T follicular helper cell (primary cell): ENCODE results near the gene FOXA2.

Experiments
- DNase-seq: peaks from one replicate; pipeline ENCODE4 v3.0.0-alpha.2; 2020; ENCODE audit warnings: low read depth

Gene FOXA2

DNA sequence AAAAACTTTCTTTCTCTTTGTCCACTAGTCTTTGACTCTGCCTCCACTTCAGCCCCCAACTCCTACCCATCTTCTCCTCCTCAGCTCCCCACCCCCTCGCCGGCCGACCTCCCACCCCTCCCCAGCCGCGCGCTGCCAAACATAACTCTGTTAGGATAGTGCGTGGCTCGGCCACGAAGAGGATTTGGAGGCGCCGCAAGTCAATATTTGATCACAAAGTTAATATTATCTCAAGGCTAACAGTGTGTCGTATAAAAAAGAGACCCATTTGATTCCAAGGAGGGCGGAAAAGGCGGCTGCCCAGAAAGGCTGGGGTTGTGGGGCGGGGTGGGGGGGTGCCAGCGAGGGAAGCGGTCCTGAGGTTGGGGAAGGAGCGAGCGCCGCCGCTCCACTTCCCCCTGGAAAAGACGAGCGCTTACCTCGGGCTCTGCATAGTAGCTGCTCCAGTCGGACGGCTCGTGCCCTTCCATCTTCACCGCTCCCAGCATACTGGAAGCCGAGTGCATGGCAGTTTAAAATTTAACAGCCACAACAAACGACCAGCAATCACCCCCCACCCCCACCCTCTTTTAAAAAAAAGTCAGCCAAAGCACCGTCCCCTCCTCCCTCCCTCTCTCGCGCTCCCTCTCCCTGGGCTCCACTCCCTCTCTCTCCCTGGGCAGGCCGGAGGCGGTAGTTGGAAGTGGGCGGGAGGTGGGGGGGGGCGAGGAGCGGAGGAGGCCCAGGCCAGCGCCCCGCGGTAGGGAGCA, 425 bp downstream of the FOXA2 start:
- no peak for DNase-seq

- DNase-seq = no peak
These were observed 1.2 kb downstream of the FOXA2 start for GRCh38 chr20:22582964-22583772.

- no peak for DNase-seq
These were observed 1.9 kb downstream of the FOXA2 start for GRCh38 chr20:22582386-22582963.

DNA sequence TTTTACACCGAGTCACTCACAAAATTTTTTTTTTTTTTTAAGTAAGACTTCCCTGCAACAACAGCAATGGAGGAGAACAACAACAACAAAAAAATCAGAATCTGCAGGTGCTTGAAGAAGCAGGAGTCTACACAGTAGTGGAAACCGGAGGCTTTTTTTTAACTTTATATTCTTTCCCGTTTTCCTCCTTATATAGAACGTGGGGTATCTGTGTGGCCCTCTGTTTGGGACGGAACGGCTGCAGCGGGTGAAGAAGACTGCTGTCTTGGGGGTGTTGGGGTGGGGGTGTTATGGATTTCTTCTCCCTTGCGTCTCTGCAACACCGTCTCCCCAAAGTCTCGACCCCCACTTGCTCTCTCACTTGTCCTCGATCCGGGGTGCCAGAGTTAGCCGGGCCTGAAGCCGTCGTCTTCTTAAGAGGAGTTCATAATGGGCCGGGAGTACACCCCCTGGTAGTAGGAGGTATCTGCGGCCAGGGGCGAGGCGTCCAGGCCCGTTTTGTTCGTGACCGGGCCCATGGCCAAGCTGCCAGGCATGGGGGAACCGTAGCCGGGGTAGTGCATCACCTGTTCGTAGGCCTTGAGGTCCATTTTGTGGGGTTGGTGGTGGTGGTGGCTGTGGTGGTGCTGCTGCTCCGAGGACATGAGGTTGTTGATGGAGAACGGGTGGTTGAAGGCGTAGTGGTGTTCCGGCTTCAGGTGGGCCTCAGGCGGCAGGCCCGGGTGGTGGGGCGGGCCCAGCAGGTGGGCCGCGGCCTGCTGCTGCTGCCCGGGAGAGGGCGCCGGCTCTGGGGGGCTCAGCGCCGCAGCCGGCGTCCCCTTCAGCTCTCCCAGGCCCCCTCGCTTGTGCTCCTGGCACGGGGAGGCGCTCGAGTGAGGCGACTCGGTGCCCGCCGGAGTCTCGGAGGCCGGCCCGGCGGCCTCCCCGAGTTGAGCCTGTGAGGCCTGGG, 2.7 kb downstream of the FOXA2 start:
- no peak for DNase-seq

DNA sequence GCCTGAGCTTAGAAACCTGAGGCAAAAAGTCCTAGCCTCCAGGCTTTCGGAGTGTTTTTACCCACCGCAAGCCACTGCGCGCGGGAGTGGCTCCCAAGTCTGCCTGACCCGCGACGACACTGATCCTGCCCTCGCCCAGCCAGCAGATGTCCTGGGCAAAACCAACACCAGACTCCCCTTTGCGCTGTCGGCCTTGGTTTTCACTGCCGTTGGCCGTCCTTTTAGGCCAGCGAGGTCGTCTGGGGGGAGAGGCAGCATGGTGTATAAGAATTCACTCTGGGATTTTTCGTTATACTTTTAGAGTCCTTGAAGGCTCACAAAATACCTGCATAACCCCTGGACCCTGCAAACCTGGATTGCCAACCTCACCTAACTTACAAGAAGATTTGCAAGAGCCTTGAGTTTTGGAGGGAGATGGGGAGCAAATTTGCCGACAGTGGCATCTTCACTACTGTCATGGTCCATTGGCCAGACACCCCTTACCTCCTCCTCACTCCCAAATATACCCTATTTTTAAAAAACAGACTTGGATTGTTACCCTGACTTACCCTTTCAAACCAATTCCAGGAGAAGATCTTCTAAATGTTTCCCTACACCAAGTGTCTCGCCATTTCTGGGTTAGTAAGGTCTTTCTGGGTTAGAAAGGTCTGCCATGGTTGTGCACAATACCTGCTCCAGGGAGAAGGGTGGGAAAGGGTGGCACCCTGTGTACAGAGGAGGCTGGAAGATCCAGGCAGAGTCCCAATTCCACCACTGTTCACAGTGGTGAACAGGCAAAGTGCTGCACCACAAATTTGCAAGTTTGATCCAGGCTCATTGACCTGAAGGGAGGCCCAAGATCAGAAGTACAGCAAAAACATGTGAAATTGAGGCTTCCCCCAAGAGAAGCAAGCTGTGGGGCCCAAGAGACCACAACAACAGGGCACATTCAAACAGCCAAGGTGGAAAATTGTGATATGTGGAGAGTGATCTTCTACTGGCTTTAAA, 4.4 kb downstream of the FOXA2 start:
- DNase-seq = no peak

DNA sequence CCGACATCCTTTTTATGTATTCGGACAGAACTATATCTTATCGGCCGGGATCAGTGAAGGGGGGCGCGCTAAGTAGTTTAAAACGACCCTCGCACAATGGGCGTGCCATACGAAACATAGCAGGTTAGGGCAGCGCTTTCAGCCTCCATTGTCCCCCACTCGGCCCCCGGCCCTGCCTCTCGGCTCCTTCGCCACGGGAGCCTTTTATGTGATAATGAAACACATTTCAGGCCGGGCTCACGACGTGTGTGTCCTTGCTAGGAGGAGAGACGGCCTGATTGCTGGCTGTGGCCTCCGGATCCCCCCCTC, 5.3 kb downstream of the FOXA2 start:
- no peak for DNase-seq

DNA sequence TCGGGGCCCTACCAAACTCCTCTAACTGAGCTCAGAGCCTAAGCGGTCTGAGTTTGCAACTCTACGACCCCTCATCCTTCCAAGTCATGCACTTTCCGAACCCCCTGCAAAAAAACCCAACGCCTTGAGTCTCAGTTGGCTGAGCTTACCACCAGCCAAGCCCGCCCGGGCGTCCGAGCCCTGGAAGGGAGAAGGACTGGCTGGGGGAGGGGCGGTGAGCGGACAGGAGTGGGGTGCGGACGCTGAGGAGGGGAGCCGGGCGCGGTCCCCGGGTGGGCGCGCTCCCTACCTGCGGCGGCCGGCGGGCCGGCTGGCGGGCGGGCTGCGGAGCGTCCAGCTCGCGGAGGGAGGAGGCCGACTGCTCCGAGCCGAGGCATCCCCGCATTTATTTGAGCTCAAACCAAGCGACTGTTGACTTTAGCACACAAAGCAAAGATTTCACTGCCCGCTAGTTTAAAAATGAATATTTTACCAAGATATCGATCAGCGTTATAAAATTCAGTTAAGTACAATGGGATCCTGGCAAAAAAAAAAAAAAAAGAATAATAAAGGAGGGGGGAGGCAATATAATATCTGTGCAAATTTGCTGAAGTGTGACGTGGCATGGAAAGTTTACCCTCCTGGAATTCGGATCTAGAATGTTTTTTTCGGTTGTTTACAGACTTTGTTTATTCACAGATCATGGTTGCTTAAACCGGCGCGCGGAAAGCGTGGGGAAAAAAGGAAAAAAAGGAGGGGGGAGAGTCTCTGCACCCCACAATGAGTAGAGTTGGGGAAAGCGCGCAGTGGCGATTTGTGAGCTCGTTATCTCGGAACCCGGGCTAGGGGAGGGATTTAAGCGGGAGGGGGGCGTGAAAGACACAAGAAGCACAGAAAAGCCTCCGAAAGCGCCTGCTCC, 5.9 kb downstream of the FOXA2 start:
- DNase-seq = no peak

DNA sequence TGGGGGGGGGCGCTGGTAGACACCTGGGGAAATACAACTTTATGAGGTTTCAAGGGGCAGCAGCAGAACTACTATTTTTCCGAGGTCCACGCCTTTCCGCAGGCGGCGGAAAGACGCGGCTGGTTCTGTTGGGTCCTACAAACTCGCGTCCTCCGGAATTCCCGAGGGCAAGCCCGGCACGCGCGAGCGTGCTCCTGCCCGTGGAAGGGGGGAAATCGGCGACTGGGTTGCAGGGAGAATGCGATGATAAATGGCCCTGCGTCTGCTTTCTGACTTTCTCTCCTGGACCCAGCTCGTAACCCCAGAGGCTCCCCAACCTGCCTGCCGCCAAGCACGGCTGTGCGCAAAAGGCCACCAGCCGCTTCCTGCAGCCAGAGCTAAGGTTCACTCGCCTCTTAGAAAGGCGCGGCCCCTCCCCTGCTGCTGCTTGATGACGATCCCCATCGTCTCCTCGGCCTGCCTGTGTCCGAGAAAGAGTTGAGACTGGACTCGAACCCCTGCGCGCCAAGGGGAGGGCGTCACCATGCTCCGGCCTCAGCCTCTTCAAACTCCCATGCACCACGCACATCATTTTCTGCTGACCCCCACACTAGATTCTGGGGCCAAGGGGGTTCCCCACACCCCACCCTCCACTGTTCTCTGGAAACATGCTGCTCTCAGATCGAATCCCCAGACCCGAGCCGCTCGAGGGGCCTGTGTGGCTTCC, 6.7 kb downstream of the FOXA2 start:
- no peak for DNase-seq

GRCh38 chr20:22576733-22577514, 7.4 kb downstream of the FOXA2 start:
- no peak for DNase-seq

DNA sequence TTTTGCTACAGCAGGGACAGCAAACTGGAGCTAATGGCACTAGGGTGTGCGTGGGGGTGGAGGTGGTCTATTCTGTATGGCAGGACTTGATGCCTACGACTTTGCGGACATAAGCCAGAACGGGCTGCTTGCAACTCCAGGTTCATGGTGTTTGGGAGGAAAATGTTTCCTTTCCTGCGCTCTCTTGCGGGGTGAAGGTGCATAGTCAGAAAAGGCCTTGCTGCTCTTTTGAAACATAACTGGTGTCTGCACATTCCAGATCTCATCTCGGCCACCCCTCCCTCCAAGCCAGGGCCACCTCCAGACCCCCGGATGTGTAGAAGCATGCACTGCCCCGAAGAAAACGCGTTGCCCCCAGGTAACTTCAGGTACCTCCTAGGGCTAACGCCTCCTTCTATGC, 8.1 kb downstream of the FOXA2 start:
- no peak for DNase-seq

- no peak for DNase-seq
These were observed 8.6 kb downstream of the FOXA2 start for GRCh38 chr20:22575737-22576136.

DNA sequence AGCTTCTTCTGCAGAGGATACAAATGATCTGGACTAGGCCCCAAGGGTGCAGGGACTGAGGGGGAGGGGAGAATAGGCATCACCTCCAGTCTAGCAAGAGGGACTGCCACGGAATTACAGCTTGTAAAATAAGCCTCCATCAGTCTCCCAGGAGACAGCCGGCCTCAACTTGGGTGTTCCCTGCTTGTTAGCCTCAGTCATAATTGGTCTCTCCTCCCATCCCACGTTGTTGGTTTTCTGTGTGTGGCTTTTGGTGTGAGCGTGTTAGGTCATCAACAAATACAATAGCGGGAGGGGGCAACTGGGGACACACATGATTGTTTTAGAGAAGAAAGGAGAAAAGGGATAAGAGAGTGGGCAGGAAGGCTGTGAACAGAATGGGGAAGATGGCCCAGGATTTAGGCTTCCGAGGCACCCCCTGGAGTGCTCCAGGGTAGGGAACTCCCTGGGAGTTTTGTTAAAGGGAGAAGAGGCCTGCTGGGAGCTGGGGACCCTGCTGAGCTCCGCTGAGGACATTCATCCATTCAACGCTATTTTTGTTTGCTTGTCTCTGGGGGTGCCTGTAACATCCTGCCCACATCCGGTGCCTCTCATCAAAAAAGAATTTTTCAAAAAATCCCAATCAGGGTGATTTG, 9.2 kb downstream of the FOXA2 start:
- no peak for DNase-seq

- DNase-seq = no peak
These were observed 9.8 kb downstream of the FOXA2 start for GRCh38 chr20:22574545-22575086.

DNA sequence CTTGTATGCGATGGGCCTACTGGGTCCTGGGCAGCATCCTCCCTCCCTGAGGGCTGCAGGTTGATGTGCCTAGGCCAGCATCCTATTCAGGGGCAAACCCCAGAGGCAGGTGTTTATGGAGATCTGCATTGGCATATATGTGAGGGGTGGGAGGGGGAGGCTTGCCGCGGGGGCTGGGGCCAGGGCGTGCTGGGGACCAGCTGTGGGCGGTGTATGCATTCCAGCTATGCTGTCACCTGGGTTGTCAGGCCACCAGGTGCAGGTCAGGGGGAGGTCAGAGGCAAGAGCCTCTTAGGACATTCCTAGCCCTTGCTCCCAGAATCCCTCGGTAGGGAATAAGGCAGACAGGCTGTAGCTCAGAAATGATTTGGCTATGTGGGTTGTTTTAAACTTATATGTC, 11.9 kb downstream of the FOXA2 start:
- no peak for DNase-seq

DNA sequence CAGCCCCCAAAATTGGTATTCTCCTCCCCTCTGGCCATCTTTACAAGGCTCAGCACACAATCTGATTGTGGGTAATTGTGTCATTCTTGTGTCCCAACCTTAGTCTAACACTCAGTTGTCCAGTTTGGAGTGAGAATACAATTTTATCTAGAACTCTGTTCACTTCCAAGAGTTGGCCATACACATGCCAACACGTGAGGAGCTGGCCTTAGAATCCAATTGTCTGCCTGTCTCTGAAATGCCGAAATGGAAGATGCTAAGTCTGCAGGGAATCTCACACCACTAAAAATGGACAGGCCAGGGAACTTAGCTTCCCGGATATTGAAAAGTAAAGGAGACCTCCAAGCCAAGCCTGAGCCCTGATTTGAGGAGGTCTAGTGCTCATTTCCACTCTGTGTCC, 12.3 kb downstream of the FOXA2 start:
- DNase-seq = no peak

DNA sequence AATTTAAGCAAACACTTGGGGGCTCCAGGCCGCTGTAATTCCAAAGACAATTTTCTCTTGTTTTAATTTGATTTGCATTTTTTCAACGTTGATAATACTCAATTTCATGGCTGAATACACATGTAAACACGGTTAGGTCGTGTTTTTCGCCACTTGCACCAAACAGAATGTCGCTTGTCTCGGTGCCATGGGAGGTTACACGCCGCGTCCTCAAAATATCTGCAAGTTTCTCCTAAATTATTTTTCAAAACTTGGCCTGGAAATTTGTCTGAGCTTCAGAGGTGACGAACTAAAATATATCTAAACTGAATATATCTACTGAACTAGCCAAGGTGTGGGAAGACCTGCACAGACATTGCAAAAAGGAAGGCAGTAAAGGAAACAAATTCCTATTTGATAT, 15.0 kb downstream of the FOXA2 start:
- no peak for DNase-seq

DNA sequence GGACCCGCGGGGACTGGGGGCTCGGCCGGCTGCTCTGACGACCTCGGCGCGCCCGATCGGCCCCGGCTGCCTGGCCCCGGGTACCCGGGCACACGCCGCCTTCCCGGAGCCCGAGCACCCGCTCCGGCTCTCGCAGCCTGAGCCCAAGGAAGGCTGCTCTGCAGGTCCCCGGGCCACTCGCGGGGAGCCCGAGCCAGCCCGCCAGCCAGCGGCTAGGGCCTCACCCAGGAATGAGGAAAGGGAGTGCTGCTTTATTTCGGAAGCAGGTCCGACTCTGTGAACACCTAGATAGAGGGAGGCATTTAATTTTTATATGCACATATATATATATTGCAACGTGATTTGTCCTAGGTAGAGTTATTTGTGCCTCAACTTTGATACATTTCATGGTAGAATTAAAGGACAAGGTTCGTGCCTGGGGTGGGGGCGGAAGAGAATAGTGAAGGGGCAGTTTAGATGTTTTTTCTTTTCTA, 15.5 kb downstream of the FOXA2 start:
- no peak for DNase-seq
